Frontal cortex (tissue), 4 donors: ENCODE measurements around the gene LONP1. TPM values are rescaled to one million over a fixed set of nuclear protein-coding genes. Genes with fewer than 3 reads are reported as not detected.
"Not testable (repeated sequence)": the region's sequence is repeated elsewhere in the genome, so short reads cannot be mapped to it uniquely, and the experiment has no call there.

Experiments
- DNase-seq, 2 donors: peaks; one replicate each; pipeline ENCODE4 v3.0.0; 2012; ENCODE audit warnings: low spot score in 2 of 2
- FAIRE-seq: peaks from 2 replicates; lab custom pipeline; 2012; peaks lifted over from hg19 to GRCh38; lab: Jason Lieb, UNC
- total RNA-seq: library from RNA; depleted of rRNA; stranded (reverse); fragments of >200 nt; gene quantifications from one replicate; pipeline ENCODE4 v1.2.3, GENCODE V29; 2014
- donor health status: control.
- donor health status: control.
- donor health status: control.

The LONP1 gene, protein sequence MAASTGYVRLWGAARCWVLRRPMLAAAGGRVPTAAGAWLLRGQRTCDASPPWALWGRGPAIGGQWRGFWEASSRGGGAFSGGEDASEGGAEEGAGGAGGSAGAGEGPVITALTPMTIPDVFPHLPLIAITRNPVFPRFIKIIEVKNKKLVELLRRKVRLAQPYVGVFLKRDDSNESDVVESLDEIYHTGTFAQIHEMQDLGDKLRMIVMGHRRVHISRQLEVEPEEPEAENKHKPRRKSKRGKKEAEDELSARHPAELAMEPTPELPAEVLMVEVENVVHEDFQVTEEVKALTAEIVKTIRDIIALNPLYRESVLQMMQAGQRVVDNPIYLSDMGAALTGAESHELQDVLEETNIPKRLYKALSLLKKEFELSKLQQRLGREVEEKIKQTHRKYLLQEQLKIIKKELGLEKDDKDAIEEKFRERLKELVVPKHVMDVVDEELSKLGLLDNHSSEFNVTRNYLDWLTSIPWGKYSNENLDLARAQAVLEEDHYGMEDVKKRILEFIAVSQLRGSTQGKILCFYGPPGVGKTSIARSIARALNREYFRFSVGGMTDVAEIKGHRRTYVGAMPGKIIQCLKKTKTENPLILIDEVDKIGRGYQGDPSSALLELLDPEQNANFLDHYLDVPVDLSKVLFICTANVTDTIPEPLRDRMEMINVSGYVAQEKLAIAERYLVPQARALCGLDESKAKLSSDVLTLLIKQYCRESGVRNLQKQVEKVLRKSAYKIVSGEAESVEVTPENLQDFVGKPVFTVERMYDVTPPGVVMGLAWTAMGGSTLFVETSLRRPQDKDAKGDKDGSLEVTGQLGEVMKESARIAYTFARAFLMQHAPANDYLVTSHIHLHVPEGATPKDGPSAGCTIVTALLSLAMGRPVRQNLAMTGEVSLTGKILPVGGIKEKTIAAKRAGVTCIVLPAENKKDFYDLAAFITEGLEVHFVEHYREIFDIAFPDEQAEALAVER
- total RNA-seq = 39.9 TPM

DNA sequence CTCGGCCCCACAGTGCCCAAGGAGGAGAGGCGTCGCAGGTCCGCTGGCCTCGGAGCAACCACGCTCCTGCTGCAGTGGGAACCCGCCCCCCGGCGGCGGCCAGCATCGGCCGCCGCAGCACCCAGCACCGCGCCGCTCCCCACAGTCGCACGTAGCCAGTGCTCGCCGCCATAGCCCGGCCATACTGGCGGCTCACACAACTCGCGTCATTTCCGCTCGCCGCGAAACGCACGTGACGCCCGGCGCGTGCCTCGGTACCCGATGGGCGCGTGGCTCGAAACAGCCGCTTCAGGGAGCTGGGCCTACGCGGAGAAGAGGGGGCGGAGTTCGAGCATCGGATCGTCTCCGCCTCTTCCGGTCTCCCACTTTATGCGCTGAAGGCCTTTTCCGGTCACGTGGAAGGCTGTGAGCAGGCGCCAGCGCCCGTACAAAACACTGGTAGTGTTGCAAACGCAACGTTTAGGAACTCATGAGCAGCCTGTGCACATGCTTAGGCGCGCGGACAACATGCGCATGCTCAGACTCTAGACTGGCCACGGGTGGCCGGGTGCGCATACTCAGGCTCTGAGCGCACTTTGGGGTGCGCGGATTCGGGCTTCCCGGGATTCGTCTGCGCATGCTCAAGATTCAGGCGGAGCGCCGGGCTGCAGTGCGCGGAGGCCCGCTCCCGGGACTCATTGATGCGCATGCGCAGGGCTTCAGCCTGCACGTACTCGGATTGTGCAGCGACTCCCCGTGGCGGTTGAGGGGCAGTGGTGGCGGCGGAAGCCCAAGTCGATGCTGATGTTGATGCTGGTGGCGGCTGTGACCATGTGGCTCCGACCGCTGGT lies at the start of gene LONP1, which contains the start of gene CATSPERD:
Gene LONP1 (minus strand): TSS at position 186 of the 830 bp plus-strand sequence. CDS start 14 bp downstream, at position 172.
Gene CATSPERD (plus strand): TSS at position 677 of the 830 bp plus-strand sequence. CDS start 101 bp downstream, at position 778.
- no peak for FAIRE-seq

DNA sequence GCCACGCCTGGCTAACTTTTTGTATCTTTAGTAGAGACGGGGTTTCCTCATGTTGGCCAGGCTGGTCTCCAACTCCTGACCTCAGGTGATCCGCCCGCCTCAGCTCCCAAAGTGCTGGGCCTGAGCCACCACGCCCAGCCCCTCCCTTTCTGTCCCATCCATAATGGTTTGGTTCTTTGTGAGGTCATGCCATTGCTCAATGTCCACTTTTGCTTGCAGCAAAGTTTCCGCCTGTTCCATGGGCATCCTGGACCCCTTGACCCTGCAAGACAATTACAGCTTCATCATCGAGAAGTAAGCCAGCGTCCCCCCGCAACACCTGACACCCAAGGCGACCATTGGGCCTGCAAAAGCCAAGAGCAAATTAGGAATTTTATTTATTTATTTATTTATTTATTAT lies 48.0 kb upstream of the LONP1 start:
- DNase-seq (no peak), FAIRE-seq (no peak)

More for the DNA sequence above, at the start of gene LONP1, which contains the start of gene CATSPERD:
- peak; percentile 99 to 100 for DNase-seq

DNA sequence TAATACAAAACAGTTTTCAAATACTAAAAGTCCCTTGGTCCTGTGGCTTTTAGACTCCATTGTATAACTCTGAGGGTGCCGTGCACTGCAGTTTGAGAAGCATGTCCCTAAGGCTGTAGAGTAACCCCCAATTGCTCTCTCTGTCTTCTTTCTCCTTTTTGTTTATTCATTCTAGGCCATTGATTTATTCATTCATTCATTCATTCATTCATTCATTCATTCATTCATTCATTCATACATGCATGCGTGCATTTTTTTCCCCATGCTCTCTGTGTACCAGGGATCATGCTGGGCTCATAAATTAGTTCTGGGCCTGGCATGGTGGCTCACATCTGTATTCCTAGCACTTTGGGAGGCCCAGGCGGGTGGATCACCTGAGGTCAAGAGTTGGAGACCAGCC lies 45.3 kb upstream of the LONP1 start:
- no peak for DNase-seq
- FAIRE-seq = no peak

DNA sequence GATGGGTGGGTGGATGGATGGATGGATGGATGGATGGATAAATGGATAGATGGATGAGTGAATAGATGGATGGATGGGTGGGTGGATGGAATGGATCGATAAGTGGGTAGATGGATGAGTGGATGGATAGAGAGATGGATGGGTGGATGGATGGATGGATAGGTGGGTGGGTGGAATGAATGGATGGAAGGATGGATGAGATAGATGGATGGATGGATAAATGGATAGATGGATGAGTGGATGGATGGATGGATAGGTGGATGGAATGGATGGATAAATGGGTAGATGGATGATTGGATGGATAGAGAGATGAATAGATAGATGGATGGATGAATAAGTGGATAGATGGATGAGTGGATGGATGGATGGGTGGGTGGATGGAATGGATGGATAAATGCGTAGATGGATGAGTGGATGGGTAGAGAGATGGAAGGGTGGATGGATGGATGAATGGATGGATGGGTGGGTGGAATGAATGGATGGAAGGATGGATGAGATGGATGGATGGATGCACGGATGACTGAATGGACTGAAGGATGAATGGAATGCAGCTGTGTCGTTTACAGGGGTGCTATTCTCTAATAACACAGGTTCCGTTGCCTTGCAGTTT lies 42.8 kb upstream of the LONP1 start:
- DNase-seq (no peak), FAIRE-seq (no peak)

DNA sequence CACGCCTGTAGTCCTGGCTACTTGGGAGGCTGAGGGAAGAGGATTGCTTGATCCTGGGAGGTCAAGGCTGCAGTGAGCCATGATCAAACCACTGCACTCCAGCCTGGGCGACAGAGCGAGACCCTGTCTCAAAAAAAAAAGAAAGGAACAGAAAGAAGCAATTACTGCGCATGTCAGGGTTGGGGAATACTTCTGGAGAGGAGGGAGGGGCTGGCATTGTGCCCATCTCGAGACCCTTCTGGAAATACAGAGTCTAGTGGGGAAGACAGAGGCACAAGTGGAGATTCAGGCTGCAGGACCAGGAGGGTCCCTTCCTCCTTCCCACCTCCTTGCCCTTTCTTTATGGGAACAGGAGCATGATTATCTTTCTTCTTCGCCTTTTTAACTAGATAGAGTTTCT lies 33.8 kb upstream of the LONP1 start:
- DNase-seq (no peak), FAIRE-seq (no peak)

DNA sequence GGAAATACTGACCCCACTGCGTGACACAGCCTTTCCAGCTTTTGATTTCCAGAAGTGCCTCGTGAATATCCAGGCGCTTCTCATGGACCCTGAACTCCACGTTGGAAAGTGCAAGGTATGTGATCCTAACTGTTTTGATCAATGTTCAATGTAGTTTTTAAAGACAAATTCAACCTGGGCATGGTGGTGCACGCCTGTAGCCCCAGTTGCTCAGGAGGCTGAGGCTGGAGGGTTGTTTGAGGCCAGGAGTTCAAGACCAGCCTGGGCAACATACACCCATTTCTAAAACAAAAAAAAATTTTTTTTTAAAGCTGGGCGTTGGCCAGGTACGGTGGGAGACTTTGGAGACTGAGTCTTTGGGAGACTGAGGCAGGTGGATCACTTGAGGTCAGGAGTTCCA lies 31.8 kb upstream of the LONP1 start:
- FAIRE-seq (no peak), DNase-seq (no peak)

DNA sequence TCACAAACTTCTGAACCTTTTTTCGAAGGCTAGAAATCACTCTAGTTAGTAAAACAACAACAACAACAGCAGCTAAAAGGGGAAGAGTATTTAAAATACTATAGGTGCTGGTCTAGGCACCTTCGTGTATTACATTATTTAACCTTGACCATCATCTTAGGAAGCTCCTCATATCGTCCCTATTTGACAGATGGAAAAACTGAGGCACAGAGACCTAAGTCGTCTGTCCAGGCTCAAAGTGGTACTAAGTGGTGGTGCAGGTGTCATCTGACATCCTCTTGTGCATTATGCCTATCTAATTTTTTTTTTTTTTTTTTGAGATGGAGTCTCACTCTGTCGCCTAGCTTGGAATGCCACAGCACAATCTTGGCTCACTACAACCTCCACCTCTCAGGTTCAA lies 29.6 kb upstream of the LONP1 start:
- DNase-seq (no peak), FAIRE-seq (no peak)

DNA sequence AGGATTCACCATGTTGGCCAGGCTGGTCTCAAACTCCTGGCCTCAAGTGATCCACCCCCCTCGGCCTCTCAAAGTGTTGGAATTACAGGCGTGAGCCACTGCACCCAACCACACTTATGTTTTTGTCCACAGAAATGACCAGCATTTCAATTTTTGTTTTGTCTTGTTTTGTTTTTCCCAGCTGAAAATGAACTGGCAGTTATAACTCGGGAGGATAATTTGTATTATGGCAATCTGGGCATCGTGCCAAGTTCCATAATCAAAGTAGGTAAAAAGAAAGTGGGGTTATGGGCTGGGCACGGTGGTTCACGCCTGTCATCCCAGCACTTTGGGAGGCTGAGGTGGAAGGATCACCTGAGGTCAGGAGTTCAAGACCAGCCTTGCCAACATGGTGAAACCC lies 29.0 kb upstream of the LONP1 start:
- not testable (repeated sequence) for DNase-seq, FAIRE-seq

DNA sequence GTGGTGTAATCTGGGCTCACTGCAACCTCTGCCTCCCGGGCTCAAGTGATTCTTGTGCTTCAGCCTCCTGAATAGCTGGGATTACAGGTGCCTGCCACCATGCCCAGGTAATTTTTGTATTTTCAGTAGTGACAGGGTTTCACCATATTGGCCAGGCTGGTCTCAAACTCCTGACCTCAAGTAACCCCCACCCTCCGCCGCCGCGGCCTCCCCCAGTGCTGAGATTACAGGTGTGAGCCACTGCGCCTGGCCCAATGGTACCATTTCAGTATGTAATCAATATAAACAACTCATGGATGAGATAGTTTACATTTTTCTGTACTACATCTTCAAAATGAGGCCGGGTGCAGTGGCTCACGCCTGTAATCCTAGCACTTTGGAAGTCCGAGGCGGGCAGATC lies 25.1 kb upstream of the LONP1 start:
- not testable (repeated sequence) for FAIRE-seq, DNase-seq

DNA sequence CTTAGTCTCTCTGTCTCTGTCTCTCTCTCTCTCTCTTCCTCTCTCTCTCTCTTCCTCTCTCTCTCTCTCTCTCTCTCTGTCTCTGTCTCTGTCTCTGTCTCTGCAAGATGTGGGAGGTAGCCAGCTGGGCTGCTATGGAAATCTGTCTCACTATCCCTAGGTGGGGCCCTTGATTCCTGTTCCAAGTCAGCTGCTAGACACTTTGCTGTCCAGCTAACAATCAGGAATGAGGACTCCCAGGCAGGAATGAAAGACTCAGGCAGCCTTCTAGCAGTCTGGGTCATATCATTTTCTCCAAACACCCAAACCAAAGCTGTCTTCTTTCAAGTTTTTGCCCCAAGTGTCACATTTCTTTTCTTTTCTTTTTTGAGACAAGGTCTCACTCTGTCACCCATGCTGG lies 23.7 kb upstream of the LONP1 start:
- no peak for DNase-seq
- FAIRE-seq = no peak

DNA sequence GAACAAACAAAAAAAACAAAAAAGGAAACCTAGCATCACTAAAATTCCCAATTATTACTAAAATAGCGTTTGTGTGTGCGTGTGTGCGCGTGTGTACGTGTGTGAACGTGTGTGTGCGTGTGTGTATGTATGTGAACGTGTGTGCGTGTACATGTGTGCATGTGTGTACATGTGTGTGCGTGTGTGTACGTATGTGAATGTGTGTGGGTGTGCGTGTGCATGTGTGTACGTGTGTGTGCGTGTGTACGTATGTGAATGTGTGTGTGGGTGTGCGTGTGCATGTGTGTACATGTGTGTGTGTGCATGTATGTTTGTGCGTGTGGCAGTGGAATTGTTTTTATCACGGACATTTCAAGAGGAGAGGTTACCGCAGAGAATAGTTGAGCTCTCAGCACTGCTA lies 22.1 kb upstream of the LONP1 start:
- DNase-seq = no peak
- FAIRE-seq = no peak

DNA sequence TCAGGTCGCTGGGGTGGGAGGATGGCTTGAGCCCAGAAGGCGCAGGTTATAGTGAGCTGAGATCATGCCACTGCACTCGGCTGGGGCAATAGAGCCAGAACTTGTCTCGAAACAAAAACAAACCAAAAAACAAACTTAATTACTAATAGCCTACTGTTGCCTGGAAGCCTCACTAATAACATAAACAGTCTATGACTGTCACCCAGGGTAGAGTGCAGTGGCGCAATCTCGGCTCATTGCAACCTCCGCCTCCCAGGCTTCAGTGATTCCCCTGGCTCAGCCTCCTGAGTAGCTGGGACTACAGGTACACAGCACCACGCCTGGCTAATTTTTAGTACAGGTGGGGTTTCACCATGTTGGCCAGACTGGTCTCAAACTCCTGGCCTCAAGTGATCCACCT lies 18.5 kb upstream of the LONP1 start:
- no peak for DNase-seq
- FAIRE-seq = no peak

DNA sequence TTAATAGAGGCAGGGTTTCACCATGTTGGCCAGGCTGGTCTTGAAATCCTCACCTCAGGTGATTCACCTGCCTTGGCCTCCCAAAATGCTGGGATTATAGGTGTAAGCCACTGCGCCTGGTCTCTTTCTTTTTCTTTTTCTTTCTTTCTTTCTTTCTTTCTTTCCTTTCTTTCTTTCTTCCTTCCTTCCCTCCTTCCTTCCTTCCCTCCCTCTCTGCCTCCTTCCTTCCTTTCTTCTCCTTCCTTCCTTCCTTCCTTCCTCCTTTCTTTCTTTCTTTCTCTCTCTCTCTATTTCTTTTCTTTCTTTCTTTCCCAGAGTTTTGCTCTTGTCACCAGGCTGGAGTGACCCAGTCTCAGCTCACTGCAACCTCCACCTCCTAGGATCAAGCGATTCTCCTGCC lies 13.2 kb upstream of the LONP1 start:
- FAIRE-seq, DNase-seq: not testable (repeated sequence)

DNA sequence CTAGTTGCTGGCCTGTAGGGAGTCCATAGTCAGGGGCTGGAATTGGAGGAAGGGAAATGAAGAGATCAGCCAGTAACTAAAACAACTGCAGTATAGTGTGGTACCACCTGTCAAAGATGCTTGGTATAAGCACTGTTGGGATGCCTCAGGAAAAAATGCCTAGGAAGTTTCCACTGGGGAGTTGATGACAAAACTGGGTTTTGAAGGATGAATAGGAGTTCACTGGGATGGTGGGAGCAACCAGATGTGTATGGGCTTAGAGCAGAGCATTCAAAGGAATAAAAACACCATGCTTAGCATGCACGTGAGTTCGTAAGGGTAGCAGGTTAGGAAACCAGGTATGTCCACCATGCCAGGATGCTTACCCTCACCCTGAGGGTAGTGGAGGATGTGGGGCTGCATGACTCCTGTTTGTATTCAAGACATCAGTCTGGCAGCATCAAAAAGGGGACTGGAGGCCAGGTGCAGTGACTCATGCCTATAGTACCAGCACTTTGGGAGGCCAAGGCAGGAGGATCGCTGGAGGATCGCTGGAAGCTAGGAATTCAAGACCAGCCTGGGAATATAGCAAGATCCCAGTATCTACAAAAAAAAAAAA lies 7.6 kb upstream of the LONP1 start:
- FAIRE-seq = no peak
- DNase-seq = no peak

DNA sequence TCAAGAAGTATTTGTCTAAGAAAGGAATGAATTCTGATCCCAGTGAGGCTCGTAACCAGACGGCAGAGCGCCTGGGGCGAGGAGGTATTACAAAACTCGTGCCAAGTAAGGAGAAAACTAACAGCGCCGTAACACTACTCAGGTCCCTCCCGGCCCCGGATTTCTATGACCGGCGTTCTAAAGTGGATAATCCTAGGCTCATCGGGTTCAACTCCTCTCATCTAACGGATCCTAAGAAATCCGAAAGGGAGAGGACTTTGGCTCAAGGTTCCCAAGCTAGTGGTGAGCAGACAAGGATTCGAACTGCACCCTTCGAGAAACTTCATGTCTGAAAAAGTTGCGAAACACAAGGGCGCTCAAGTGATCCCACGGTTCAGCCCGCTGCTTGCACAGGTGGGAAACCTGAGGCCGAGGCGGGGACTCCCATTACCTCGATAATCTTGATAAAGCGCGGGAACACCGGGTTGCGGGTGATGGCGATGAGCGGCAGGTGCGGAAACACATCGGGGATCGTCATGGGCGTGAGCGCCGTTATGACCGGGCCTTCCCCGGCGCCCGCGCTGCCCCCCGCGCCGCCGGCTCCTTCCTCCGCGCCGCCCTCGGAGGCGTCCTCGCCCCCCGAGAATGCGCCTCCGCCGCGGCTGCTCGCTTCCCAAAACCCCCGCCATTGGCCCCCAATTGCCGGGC lies 529 bp downstream of the LONP1 start:
- no peak for FAIRE-seq
- DNase-seq = no peak

DNA sequence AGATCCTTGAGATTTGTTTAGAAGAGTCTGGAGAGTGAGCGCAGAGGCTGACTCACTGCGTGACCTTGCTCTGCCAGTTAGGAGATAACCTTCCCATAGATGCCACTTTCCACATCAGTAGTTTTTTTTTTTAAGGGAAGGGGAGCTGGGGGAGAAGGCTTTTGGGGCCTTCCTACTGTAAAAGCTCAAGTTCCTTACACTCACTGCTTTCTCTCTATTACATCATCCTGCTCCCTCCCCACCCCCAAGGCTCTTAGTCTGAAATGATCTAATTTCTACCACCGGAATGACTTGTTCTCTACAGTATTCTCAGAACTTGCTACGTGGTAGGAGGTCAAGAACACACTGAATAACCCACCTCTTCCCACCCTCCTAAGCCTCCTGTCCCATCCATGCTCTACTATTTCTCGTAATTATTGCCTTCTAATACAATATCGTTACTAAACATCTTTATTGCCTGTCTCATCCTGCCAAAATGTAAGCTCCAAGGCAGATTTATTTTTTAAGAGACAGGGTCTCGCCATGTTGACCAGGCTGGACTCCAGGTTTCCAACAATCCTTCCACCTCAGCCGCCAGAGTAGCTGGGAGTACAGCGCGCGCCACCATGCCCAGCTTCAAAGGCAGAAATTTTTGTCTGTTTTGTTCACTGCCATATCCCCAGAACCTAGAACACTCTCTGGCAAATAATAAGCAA lies 1.2 kb downstream of the LONP1 start:
- FAIRE-seq = no peak
- DNase-seq = peak in 1 of 2 donors; percentile 9

DNA sequence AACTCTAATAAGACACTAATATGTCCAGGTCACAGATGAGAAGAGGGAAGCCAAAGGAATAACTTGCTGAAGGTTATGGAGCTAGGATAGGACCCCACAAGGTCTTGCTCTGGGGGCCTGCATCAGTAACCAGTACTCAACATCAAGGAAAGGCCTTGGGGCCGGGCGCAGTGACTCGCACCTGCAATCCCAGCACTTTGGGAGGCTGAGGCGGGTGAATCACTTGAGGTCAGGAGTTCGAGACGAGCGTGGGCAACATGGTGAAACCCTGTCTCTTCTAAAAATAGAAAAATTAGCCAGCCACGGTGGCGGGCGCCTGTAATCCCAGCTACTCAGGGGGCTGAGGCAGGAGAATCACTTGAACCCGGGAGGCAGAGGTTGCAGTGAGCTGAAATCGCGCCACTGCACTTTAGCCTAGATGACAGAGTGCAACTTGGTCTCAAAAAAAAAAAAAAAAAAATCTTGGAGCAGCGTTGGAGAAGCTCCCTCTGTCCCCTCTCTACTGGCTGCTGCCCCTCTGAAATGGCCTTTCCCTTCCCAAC lies 1.8 kb downstream of the LONP1 start:
- FAIRE-seq (no peak), DNase-seq (no peak)
